ENCODE results near the gene BLVRB.
"Not testable (repeated sequence)": the region's sequence is repeated elsewhere in the genome, so short reads cannot be mapped to it uniquely, and the experiment has no call there.

The BLVRB gene

GRCh38 chr19:40486017-40486416, 20.5 kb upstream of the BLVRB start:
- DNase-seq = no peak

GRCh38 chr19:40475878-40476644, 10.5 kb upstream of the BLVRB start:
- DNase-seq = not testable (repeated sequence)

GRCh38 chr19:40474737-40475136, 9.2 kb upstream of the BLVRB start:
- no peak for DNase-seq

- DNase-seq = no peak
Measured at GRCh38 chr19:40472516-40472915, 7.0 kb upstream of the BLVRB start.

- no peak for DNase-seq
Measured at GRCh38 chr19:40471111-40471510, 5.6 kb upstream of the BLVRB start.

- DNase-seq = peak; percentile 32 to 66 (median 44)
Measured at GRCh38 chr19:40469011-40469410, 3.5 kb upstream of the BLVRB start.

GRCh38 chr19:40466985-40467734, 1.6 kb upstream of the BLVRB start, which contains the start of gene SPTBN4:
SPTBN4 (plus strand) TSS chr19:40467001; CDS start chr19:40472622, 5,621 bp downstream.
- no peak for DNase-seq

- DNase-seq = peak; percentile 85 to 95 (median 87)
Measured at GRCh38 chr19:40466219-40466984, 857 bp upstream of the BLVRB start.

- peak; percentile 76 to 84 (median 82) for DNase-seq
Measured at GRCh38 chr19:40465025-40465556, 454 bp downstream of the BLVRB start.

GRCh38 chr19:40464059-40465024, 1.2 kb downstream of the BLVRB start:
- DNase-seq = peak; percentile 94 to 97 (median 96)

GRCh38 chr19:40463587-40464037, 1.9 kb downstream of the BLVRB start:
- DNase-seq = peak; percentile 19 to 34 (median 30)

- peak; percentile 83 to 92 (median 88) for DNase-seq
Measured at GRCh38 chr19:40461669-40462221, 3.8 kb downstream of the BLVRB start.

GRCh38 chr19:40460185-40460584, 5.4 kb downstream of the BLVRB start:
- DNase-seq = no peak

GRCh38 chr19:40458597-40458974, 7.0 kb downstream of the BLVRB start:
- DNase-seq = no peak

GRCh38 chr19:40457953-40458596, 7.5 kb downstream of the BLVRB start:
- DNase-seq = no peak

GRCh38 chr19:40457048-40457447, 8.5 kb downstream of the BLVRB start:
- DNase-seq = peak in 1 of 4 experiments; percentile 23

- DNase-seq = not testable (repeated sequence)
Measured at GRCh38 chr19:40453943-40454342, 11.6 kb downstream of the BLVRB start.

- no peak for DNase-seq
Measured at GRCh38 chr19:40453151-40453735, 12.3 kb downstream of the BLVRB start.

GRCh38 chr19:40452016-40452415, 13.5 kb downstream of the BLVRB start:
- no peak for DNase-seq

- DNase-seq = no peak
Measured at GRCh38 chr19:40450664-40451063, 14.9 kb downstream of the BLVRB start.
